GM19372 (cell line): Measurements from ENCODE around the gene PUS7.
"Not testable (repeated sequence)": the region's sequence is repeated elsewhere in the genome, so short reads cannot be mapped to it uniquely, and the experiment has no call there.

ENCODE experiments used
- ATAC-seq: cut with Tn5 transposase; IDR thresholded peaks from one replicate; pipeline ENCODE4 v1.9.1; 2021; ENCODE audit warnings: mild to moderate bottlenecking, low read depth, moderate library complexity; ENCODE audit not compliant: unreplicated experiment

The PUS7 gene

GRCh38 chr7:105497016-105497415 lies 25.1 kb downstream of the PUS7 start:
- ATAC-seq, result no peak

- ATAC-seq, result no peak
Observed at GRCh38 chr7:105496521-105496920, 25.6 kb downstream of the PUS7 start.

- no peak for ATAC-seq
Observed at GRCh38 chr7:105493923-105494315, 28.2 kb downstream of the PUS7 start.

GRCh38 chr7:105493196-105493922 lies 28.7 kb downstream of the PUS7 start:
- ATAC-seq, result no peak

GRCh38 chr7:105489409-105489808 lies 32.7 kb downstream of the PUS7 start:
- no peak for ATAC-seq

GRCh38 chr7:105487579-105488571 lies 34.2 kb downstream of the PUS7 start:
- no peak for ATAC-seq

GRCh38 chr7:105480931-105481330 lies 41.1 kb downstream of the PUS7 start:
- no peak for ATAC-seq

- no peak for ATAC-seq
Observed at GRCh38 chr7:105478606-105479005, 43.5 kb downstream of the PUS7 start.

GRCh38 chr7:105477908-105478307 lies 44.2 kb downstream of the PUS7 start:
- ATAC-seq, result no peak

GRCh38 chr7:105474045-105474444 lies 48.0 kb downstream of the PUS7 start:
- ATAC-seq, result no peak

GRCh38 chr7:105473163-105473562 lies 48.9 kb downstream of the PUS7 start:
- ATAC-seq, result no peak

- ATAC-seq, result no peak
Observed at GRCh38 chr7:105470846-105471245, 51.2 kb downstream of the PUS7 start.

GRCh38 chr7:105470090-105470489 lies 52.0 kb downstream of the PUS7 start:
- no peak for ATAC-seq

GRCh38 chr7:105462765-105463420 lies 59.2 kb downstream of the PUS7 start:
- ATAC-seq, result no peak

GRCh38 chr7:105461518-105461917 lies 60.6 kb downstream of the PUS7 start:
- no peak for ATAC-seq

GRCh38 chr7:105457619-105458225 lies 64.3 kb downstream of the PUS7 start:
- no peak for ATAC-seq

GRCh38 chr7:105454921-105455320 lies 67.2 kb downstream of the PUS7 start:
- no peak for ATAC-seq

- no peak for ATAC-seq
Observed at GRCh38 chr7:105454095-105454747, 67.8 kb downstream of the PUS7 start.

- ATAC-seq, result no peak
Observed at GRCh38 chr7:105452085-105452484, 70.0 kb downstream of the PUS7 start.

- ATAC-seq, result not testable (repeated sequence)
Observed at GRCh38 chr7:105450870-105451269, 71.2 kb downstream of the PUS7 start.
